ENCODE data around the gene TRIM24.

DNA sequence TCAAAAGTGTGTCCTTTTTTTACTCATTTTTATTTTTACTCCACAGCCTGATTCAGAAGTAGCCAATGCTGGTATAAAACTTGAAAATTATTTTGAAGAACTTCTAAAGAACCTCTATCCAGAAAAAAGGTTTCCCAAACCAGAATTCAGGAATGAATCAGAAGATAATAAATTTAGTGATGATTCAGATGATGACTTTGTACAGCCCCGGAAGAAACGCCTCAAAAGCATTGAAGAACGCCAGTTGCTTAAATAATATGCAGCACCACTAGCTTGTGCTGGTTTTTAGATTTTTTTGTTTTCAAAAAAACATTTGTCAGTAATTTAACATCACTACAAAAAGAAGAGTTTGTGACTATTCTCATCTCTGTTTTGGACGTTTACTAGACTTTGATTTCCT, 124.6 kb downstream of the TRIM24 start:
- TF ChIP-seq, protein P1, sequence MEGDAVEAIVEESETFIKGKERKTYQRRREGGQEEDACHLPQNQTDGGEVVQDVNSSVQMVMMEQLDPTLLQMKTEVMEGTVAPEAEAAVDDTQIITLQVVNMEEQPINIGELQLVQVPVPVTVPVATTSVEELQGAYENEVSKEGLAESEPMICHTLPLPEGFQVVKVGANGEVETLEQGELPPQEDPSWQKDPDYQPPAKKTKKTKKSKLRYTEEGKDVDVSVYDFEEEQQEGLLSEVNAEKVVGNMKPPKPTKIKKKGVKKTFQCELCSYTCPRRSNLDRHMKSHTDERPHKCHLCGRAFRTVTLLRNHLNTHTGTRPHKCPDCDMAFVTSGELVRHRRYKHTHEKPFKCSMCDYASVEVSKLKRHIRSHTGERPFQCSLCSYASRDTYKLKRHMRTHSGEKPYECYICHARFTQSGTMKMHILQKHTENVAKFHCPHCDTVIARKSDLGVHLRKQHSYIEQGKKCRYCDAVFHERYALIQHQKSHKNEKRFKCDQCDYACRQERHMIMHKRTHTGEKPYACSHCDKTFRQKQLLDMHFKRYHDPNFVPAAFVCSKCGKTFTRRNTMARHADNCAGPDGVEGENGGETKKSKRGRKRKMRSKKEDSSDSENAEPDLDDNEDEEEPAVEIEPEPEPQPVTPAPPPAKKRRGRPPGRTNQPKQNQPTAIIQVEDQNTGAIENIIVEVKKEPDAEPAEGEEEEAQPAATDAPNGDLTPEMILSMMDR (IDR thresholded peaks at IDR 0.05): no peak
- TF ChIP-seq POLR2A (IDR thresholded peaks at IDR 0.05): no peak
- no peak for TF ChIP-seq POLR2AphosphoS5 (IDR thresholded peaks at IDR 0.05)

All from gastroesophageal sphincter (tissue), 3 donors.